Adipose tissue (tissue), 3 donors: ENCODE results near the gene ASPG. TPM values are rescaled to one million over a fixed set of nuclear protein-coding genes. Genes with fewer than 3 reads are reported as not detected.

Experiments
- H3K27ac ChIP-seq: one replicate; pipeline ENCODE4 v1.5.1; 2013; ENCODE audit warnings: low read depth, low read length
- WGBS, 3 donors: extraction: QIAGEN DNeasy Blood & Tissue Kit; methylation state at CpG; one replicate each; pipeline ENCODE4 v1.1.7; 2013; 5-methylcytosine and 5-hydroxymethylcytosine counted together
- polyA plus RNA-seq, 3 donors: library from polyadenylated mRNA; stranded (reverse); fragments of 200-250 nt; gene quantifications; one replicate each; pipeline ENCODE4 v1.2.3, GENCODE V29; 2013
- donor health status: healthy with polysubstance abuse.
- donor health status: Bipolar disorder and iron deficiency.
- donor health status: healthy.

Gene ASPG
- polyA plus RNA-seq, 3 donors: 0.67 to 2.0 (median 2.0) TPM

GRCh38 chr14:104090071-104090748 is 4.7 kb downstream of the ASPG start:
- no peak overlapping the region for H3K27ac ChIP-seq
- 91 to 94% (median 91%) methylated on average over 20 of the region's 20 CpGs for WGBS, 3 donors

GRCh38 chr14:104091061-104091926 is 5.8 kb downstream of the ASPG start:
- WGBS, 3 donors: 59 to 66% (median 63%) methylated on average over 26 of the region's 26 CpGs
- no peak overlapping the region for H3K27ac ChIP-seq

DNA sequence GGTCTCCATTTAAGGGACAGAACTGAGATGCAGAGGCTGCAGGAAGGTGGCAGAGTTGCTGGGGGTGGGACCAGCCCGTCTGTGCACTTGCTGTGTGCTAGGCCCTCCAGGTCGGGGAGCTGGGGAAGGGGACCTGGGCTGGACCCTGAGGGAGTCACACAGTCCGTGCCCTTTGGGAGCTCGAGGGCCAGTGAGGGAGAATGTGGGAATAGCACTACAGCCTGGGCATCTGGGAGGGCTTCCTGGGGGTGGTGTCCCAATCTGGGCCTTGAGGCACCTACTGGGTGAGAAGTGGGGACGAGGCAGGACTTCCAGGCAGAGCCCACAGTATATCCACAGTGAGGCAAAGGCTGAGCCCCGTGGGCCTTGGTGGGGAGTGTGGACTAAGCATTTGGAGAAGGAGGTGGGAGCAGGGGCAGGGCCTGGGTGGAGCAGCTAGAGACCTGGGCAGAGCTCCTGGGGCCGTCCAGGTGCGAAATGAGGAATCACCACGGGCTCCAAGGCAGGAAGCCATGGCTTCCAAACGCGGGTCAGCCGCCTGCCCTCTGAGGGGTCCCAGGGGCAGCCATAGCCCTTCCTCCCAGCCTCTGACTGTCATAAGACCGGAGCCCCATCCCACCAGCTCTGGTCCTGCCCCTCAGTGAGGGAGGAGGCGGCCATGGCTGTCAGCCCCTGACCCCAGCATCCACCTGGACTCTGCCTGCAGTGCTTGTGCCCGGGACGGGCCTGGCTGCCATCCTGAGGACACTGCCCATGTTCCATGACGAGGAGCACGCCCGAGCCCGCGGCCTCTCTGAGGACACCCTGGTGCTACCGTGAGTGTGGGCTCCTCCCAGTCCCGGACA is 6.6 kb downstream of the ASPG start:
- 75 to 81% (median 79%) methylated on average over 23 of the region's 23 CpGs for WGBS, 3 donors
- H3K27ac ChIP-seq: no peak overlapping the region

DNA sequence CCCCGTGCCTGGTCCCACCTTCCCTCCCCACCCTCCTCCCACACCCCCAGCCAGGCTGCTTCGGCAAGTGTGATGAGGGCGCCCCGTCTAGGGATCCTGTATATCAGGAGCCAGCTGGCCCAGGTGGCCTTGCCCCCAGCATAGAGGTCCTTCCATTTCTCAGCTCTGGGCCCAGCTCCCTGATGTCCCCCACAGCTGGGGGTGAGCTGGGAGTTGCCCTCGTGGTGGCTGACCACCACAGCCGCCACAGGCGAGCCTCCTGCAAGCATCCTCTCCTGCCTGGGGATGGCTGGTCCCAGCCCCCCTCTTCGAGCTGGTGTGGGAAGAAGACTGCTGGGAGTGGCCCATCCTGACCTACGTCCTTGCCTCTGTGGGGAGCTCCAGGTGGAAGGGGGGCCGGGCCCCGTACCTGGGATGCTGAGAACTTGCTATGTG is 7.4 kb downstream of the ASPG start:
- H3K27ac ChIP-seq: no peak overlapping the region
- WGBS, 3 donors: 58 to 69% (median 68%) methylated on average over 10 to 11 of the region's 11 CpGs

- 54 to 61% (median 58%) methylated on average over 17 to 18 of the region's 18 CpGs for WGBS, 3 donors
- H3K27ac ChIP-seq: no peak overlapping the region
These were observed 8.0 kb downstream of the ASPG start for GRCh38 chr14:104093366-104094055.

DNA sequence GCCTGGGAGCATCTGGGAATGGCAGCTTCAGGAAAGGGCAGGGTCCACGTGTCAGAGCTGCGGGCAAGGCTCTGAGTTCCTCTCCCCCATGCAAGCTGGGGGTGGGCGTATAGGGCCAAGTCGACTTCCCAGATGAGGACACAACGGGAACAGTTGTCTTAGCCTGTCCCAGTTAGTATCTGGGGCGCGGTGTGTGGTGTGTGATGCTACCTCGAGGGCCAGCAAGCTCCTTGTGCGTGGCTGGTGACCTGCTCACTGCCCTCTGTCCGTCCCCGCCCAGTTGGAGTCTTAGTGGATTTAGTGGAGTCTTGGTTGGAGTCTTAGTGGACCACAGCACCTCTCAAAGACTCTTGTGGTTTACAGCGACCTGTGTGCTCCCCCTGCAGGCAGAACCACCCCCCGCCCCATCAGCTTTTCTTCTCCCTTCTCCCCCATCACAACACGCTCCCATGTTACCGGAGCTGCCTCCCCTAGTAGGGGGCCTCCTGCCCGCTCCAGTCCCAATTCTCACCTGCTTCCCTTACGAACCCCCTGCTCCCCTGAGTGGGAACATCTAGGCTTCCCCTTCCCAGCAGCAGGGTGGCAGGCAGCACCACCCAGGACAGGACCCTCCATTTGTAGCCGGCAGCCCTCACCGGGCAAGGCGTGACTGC is 8.7 kb downstream of the ASPG start:
- WGBS, 3 donors: 53 to 59% (median 57%) methylated on average over 20 of the region's 20 CpGs
- no peak overlapping the region for H3K27ac ChIP-seq

- H3K27ac ChIP-seq: no peak overlapping the region
- 33 to 49% (median 48%) methylated on average over 28 to 35 of the region's 35 CpGs for WGBS, 3 donors
These were observed 9.4 kb downstream of the ASPG start for GRCh38 chr14:104094709-104095425.

DNA sequence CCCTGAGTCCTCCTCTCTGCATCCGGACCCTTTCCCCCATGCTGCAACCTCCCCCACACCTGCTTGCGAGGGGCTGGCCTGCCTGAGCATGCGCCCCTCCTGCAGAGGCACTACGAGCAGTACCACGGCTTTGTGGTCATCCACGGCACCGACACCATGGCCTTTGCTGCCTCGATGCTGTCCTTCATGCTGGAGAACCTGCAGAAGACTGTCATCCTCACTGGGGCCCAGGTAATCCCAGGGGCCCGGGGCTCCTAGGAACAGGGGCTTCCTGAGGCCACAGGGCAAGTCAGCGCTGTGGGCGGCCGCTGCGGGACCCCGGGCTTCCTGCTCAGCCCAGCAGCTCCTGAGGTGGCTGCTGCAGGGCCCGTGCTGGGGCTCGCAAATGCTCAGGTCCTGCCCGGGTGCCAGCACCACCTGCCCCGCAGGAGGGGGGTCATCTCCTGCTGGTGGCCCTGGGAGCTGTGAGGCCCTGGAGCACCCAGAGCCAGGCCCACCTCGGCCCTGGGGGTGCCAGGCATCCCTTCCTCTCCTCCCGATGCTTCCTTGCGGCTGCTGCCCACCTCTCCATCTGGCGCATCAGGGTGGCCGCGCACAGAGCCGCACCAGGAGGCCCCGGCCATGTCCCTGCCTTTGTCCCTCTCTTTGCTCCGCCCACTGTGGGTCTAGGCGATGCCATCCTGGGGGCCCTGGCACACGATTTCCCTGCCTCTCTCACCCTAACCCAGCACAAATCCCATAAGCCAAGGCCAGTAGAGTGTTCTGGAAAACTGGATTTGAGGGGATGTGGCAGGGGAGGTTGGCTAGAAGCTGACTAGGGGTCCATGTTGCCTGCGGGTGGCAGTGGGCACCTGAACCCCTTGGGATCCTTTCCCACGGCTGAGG is 10.2 kb downstream of the ASPG start:
- no peak overlapping the region for H3K27ac ChIP-seq
- WGBS, 3 donors: 80 to 87% (median 85%) methylated on average over 28 to 31 of the region's 31 CpGs

- WGBS, 3 donors: 75 to 84% (median 80%) methylated on average over 12 to 14 of the region's 14 CpGs
- H3K27ac ChIP-seq: no peak overlapping the region
These were observed 10.8 kb downstream of the ASPG start for GRCh38 chr14:104096318-104096717.

- 77 to 81% (median 78%) methylated on average over 24 to 25 of the region's 25 CpGs for WGBS, 3 donors
- no peak overlapping the region for H3K27ac ChIP-seq
These were observed 11.5 kb downstream of the ASPG start for GRCh38 chr14:104096751-104097700.

DNA sequence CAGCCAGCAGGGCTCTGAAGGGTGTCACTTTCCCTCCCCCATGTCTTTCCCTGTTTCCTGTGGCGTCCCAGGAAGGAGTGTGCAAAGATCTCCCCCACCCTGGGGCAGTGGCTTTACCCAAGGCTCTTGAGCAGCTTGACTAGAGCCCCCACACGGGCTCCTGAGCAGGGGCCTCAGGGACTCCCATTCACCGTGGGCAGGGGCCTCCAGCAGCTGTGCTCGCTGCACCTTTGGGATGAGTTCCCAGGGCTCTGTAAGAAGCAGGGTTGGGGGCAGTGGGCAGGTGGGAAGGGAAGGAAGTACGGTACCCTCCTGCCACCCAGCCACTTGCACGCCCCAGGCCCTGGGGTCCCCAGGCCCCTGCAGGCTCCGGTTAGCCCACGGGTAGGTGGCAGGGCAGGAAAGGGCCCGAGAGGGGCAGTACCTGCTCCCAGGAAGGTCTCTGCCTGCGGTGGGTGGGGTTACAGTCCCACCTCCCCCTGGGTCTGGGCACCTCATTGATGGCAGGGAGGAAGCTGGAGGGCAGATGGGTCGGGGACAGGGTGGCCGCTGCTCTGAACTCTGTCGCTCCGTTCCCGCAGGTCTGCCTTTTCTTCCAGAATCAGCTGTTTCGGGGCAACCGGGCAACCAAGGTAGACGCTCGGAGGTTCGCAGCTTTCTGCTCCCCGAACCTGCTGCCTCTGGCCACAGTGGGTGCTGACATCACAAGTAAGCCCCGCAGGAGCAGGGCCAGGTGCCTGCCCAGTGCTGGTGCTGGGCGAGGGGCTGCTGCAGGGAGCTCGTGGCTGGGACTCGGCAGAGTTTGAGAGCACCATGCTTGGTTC is 13.0 kb downstream of the ASPG start:
- H3K27ac ChIP-seq: no peak overlapping the region
- 82 to 86% (median 82%) methylated on average over 25 of the region's 25 CpGs for WGBS, 3 donors

DNA sequence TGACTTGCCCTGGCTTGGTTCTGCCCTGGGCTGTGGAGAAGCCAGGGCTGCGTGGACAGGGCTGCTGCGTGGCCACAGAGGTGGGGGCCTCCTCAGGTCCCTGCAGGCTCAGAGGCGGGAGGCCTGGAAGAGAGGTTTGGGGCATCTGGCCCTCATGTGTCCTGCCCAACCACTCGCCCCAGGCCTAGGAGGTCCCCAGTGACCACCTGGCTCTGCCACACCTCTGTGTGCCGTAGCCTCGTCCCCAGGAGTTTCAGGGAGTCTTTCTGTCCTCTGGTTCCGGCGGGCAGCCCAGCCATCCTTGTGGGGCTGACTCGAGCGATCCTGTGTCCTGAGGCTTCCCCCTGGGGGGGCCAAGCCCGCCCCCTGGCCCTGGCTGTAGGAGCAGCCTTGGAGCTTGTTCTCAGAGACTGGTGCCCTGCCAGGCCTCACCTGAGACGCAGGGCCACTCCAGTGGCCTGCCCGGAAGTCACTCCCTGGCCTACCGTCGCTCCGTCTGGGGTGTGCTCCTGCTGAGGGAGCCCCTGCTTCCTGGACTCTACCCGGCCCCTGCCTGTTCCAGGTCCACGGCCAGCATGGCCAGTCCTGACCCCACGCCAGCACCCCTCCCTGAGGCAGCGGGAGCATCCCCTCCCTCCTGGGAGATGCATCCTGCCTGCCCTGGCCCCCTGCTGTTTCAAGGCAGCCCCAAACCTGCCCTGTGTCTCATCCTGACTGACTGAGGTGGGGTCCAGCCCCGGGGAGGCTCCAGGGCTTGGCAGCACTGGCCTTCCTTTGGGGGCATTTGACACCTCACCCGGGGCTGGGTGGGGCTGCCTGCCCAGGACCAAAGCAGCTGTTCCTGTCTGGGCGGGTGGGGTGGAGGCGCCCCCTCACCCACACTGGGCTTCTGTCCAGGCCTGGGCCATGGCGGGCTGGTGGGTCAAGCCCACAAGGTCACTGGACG is 13.9 kb downstream of the ASPG start:
- H3K27ac ChIP-seq: no peak overlapping the region
- 70 to 82% (median 76%) methylated on average over 25 to 26 of the region's 26 CpGs for WGBS, 3 donors
